HCT116 (cell line): Measurements from ENCODE around the gene MED16. TPM values are rescaled to one million over a fixed set of nuclear protein-coding genes. Genes with fewer than 3 reads are reported as not detected.

Experiments
- ATAC-seq: fragments of 200-7000 bp; cut with Tn5 transposase; 2 replicates; pipeline ENCODE4 v1.9.1; 2020; ENCODE audit warnings: mild to moderate bottlenecking, moderate library complexity
- BruUV-seq: library from RNA; stranded (reverse); fragments of 400-500 nt; replicated peaks from 2 replicates; lab custom pipeline; 2021; lab: Mats Ljungman, UMichigan
- CTCF ChIA-PET: fragments of 300-600 bp; sonication (Branson Sonifier 250); formaldehyde crosslinking; loops from one replicate; lab custom pipeline; 2021; ENCODE audit warnings: antibody characterized with exemption; lab: Charles Lee
- POLR2A ChIA-PET: fragments of 300-600, 350-600 bp; sonication (Branson Sonifier 250); formaldehyde crosslinking; loops from one replicate; lab custom pipeline; 2021; ENCODE audit warnings: antibody characterized with exemption; lab: Charles Lee
- RAD21 ChIA-PET, 2 experiments: fragments of 300-600 bp; sonication (Branson Sonifier 250); formaldehyde crosslinking; loops; one replicate each; lab custom pipeline; 2023; ENCODE audit warnings: low total read pairs in 2 of 2; ENCODE audit not compliant: uncharacterized antibody in 2 of 2, unreplicated experiment in 2 of 2, low non-redundant PET in 1 of 2; lab: Charles Lee
- DNase-seq: peaks from one replicate; pipeline ENCODE4 v3.0.0-alpha.2; 2010; ENCODE audit warnings: low read depth, low spot score
- H2AFZ ChIP-seq: fragments of 200-600 bp; shearing (Covaris generic), sonication (generic); 2 replicates; pipeline ENCODE4 v1.6.1; 2017; ENCODE audit warnings: low read depth, mixed run types, mixed read lengths, antibody characterized with exemption, low read length; ENCODE audit not compliant: poor library complexity, severe bottlenecking
- H3K27ac ChIP-seq: 2 replicates; pipeline ENCODE4 v1.5.1; 2012; ENCODE audit warnings: low read depth, low read length
- H3K27me3 ChIP-seq: fragments of 200-600 bp; sonication (generic); 2 replicates; pipeline ENCODE4 v1.6.1; 2016; ENCODE audit warnings: mixed run types, low read length, mixed read lengths; ENCODE audit not compliant: insufficient read depth
- H3K36me3 ChIP-seq, 2 experiments: fragments of 200-500 bp in 1 of 2; fragments of 200-600 bp in 1 of 2; sonication (Bioruptor generic) in 1 of 2; sonication (generic) in 1 of 2; 2 replicates each; pipeline versions ENCODE4 v1.5.1 to v1.6.1; 2014 to 2016; ENCODE audit warnings: low read length in 2 of 2, inconsistent platforms in 1 of 2, mixed read lengths in 1 of 2, mixed run types in 1 of 2; ENCODE audit not compliant: insufficient read depth in 2 of 2, control insufficient read depth in 1 of 2
- H3K4me1 ChIP-seq, 2 experiments: fragments of 200-600 bp in 1 of 2; sonication (generic) in 1 of 2; 2 replicates each; pipeline versions ENCODE4 v1.5.1 to v1.6.1; 2012 to 2017; ENCODE audit warnings: low read length in 2 of 2, inconsistent platforms in 1 of 2, mild to moderate bottlenecking in 1 of 2, mixed read lengths in 1 of 2, mixed run types in 1 of 2, moderate library complexity in 1 of 2; ENCODE audit not compliant: insufficient read depth in 2 of 2, control insufficient read depth in 1 of 2
- H3K4me2 ChIP-seq: fragments of 200-600 bp; sonication (generic); 2 replicates; pipeline ENCODE4 v1.6.1; 2017; ENCODE audit warnings: mixed run types, low read length, mixed read lengths
- H3K4me3 ChIP-seq, 2 experiments: fragments of 200-600 bp in 1 of 2; sonication (generic) in 1 of 2; replicated peaks in 1 of 2; 2 replicates each; pipeline ENCODE4 v1.5.1; 2011 to 2016; ENCODE audit warnings: low read length in 2 of 2, control low read depth in 1 of 2, low read depth in 1 of 2, mild to moderate bottlenecking in 1 of 2, mixed read lengths in 1 of 2, mixed run types in 1 of 2
- H3K79me2 ChIP-seq: fragments of 200-600 bp; sonication (generic); 2 replicates; pipeline ENCODE4 v1.6.1; 2017; ENCODE audit warnings: mild to moderate bottlenecking, mixed run types, low read length, moderate library complexity, mixed read lengths; ENCODE audit not compliant: insufficient read depth
- H3K9ac ChIP-seq: fragments of 200-600 bp; sonication (generic); 2 replicates; pipeline ENCODE4 v1.6.1; 2016; ENCODE audit warnings: low read length, mixed read lengths
- H3K9me2 ChIP-seq: fragments of 200-600 bp; sonication (generic), shearing (Covaris generic); 2 replicates; pipeline ENCODE4 v1.6.1; 2017; ENCODE audit warnings: mixed run types, mild to moderate bottlenecking, moderate library complexity; ENCODE audit not compliant: insufficient read depth
- H3K9me3 ChIP-seq, 2 experiments: fragments of 200-500 bp in 1 of 2; fragments of 200-600 bp in 1 of 2; sonication (Bioruptor generic) in 1 of 2; sonication (generic) in 1 of 2; 2 replicates each; pipeline ENCODE4 v1.6.1; 2014 to 2017; ENCODE audit warnings: low read length in 2 of 2, mixed read lengths in 2 of 2, inconsistent platforms in 1 of 2, low read depth in 1 of 2, mild to moderate bottlenecking in 1 of 2, mixed run types in 1 of 2, moderate library complexity in 1 of 2; ENCODE audit not compliant: control insufficient read depth in 1 of 2, insufficient read depth in 1 of 2
- H4K20me1 ChIP-seq: fragments of 200-600 bp; sonication (generic), shearing (Covaris generic); 2 replicates; pipeline ENCODE4 v1.6.1; 2017; ENCODE audit warnings: mixed run types, mild to moderate bottlenecking, moderate library complexity; ENCODE audit not compliant: insufficient read depth
- CBX3 ChIP-seq: IDR thresholded peaks from 2 replicates; pipeline ENCODE4 v1.6.1; 2012; ENCODE audit warnings: low read depth
- CEBPB ChIP-seq: IDR thresholded peaks from 2 replicates; pipeline ENCODE4 v1.6.1; 2012; ENCODE audit warnings: low read depth
- CTCF ChIP-seq, 3 experiments: fragments of 200-600 bp in 1 of 3; sonication (generic) in 1 of 3; IDR thresholded peaks in 2 of 3; conservative IDR thresholded peaks in 1 of 3; 2 replicates each; pipeline ENCODE4 v1.5.1; 2012 to 2017; ENCODE audit warnings: low read depth in 2 of 3, low read length in 2 of 3, antibody characterized with exemption in 1 of 3, borderline replicate concordance in 1 of 3, control low read depth in 1 of 3, mild to moderate bottlenecking in 1 of 3, mixed read lengths in 1 of 3, mixed run types in 1 of 3, moderate library complexity in 1 of 3; ENCODE audit not compliant: insufficient read depth in 1 of 3
- ELF1 ChIP-seq: IDR thresholded peaks from 2 replicates; pipeline ENCODE4 v1.6.1; 2012; ENCODE audit warnings: low read depth, borderline replicate concordance
- EZH2 ChIP-seq: fragments of 200-600 bp; sonication (generic); IDR thresholded peaks from 2 replicates; pipeline ENCODE4 v1.6.1; 2017; ENCODE audit warnings: antibody characterized with exemption, mixed run types
- EZH2phosphoT487 ChIP-seq: fragments of 200-600 bp; IDR thresholded peaks from 2 replicates; pipeline ENCODE4 v1.6.1; 2018; ENCODE audit warnings: antibody characterized with exemption, borderline replicate concordance
- FOSL1 ChIP-seq: IDR thresholded peaks from 2 replicates; pipeline ENCODE4 v1.6.1; 2012; ENCODE audit warnings: low read depth
- JUND ChIP-seq: IDR thresholded peaks from 2 replicates; pipeline ENCODE4 v1.6.1; 2012
- POLR2A ChIP-seq: IDR thresholded peaks from 2 replicates; pipeline ENCODE4 v1.7.0; 2011; ENCODE audit warnings: borderline replicate concordance; ENCODE audit not compliant: insufficient read depth, insufficient read length; ENCODE audit errors: extremely low read depth
- POLR2AphosphoS5 ChIP-seq: IDR thresholded peaks from 2 replicates; pipeline ENCODE4 v1.6.1; 2011; ENCODE audit warnings: mild to moderate bottlenecking, low read depth, low read length, moderate library complexity
- RAD21 ChIP-seq: IDR thresholded peaks from 2 replicates; pipeline ENCODE4 v1.6.1; 2012; ENCODE audit warnings: low read depth, mild to moderate bottlenecking
- SIN3A ChIP-seq: IDR thresholded peaks from 2 replicates; pipeline ENCODE4 v1.6.1; 2012; ENCODE audit warnings: low read depth
- SP1 ChIP-seq: IDR thresholded peaks from 2 replicates; pipeline ENCODE4 v1.6.1; 2012; ENCODE audit warnings: low read depth
- SRF ChIP-seq: IDR thresholded peaks from 2 replicates; pipeline ENCODE4 v1.6.1; 2012; ENCODE audit warnings: low read depth
- TCF7L2 ChIP-seq: IDR thresholded peaks from 2 replicates; pipeline ENCODE4 v1.7.0; 2011; ENCODE audit warnings: borderline replicate concordance, inconsistent platforms; ENCODE audit not compliant: insufficient read depth, insufficient read length; ENCODE audit errors: extremely low read depth
- YY1 ChIP-seq: IDR thresholded peaks from 2 replicates; pipeline ENCODE4 v1.6.1; 2011; ENCODE audit warnings: low read length, low read depth, moderate library complexity, mild to moderate bottlenecking; ENCODE audit not compliant: insufficient replicate concordance; ENCODE audit errors: extremely low read depth
- ZBTB33 ChIP-seq: IDR thresholded peaks from 2 replicates; pipeline ENCODE4 v1.6.1; 2011; ENCODE audit warnings: mild to moderate bottlenecking, low read length, moderate library complexity; ENCODE audit not compliant: insufficient replicate concordance; ENCODE audit errors: extremely low read depth
- ZFX ChIP-seq: fragments of 450-650 bp; IDR thresholded peaks from 2 replicates; pipeline ENCODE4 v1.6.1; 2017
- ZNF274 ChIP-seq: fragments of 200-500 bp; sonication (Bioruptor generic); IDR thresholded peaks from 2 replicates; pipeline ENCODE4 v1.6.1; 2014; ENCODE audit warnings: mild to moderate bottlenecking, low read depth, low read length, inconsistent platforms
- intact Hi-C: fragments of 100-400 bp; cut with micrococcal nuclease; formaldehyde crosslinking; loops from 2 replicates; pipeline ENCODE4 v1.10.0; 2022
- total RNA-seq: library from RNA; stranded (reverse); gene quantifications from one replicate; pipeline ENCODE4 v1.2.1, GENCODE V29; 2021; ENCODE audit not compliant: unreplicated experiment
- TF ChIP-seq, protein P1 (sequence below): IDR thresholded peaks from 2 replicates; pipeline ENCODE4 v1.6.1; 2012

The MED16 gene
- total RNA-seq, 1 experiment from 2014 or later = 73.6 TPM

DNA sequence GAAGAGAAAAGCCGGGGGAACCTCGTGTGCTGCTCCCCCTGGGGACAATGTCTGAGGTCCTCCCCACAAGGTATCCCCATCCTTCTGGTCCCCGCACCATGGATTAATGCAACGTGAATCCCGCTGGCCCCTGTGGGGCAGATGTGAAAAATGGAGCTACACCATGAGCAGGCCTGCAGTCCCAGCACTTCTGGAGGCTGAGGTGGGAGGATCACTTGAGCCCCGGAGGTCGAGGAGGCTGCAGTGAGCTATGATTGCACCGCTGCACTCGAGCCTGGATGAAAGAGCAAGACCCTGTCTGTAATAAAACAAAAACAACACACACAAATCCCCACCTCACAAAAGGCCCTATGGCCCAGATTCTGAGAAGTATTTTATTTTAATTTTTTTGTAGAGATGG is 34.7 kb downstream of the MED16 start:
- ATAC-seq (no peak), DNase-seq (no peak)
- H3K4me1 ChIP-seq = peaks cover 14 to 32% of the 10 kb centered on the region in 2 experiments
- RAD21 ChIA-PET = no interaction called here
- no peaks in the 10 kb centered on the region for H3K79me2 ChIP-seq
- H3K36me3 ChIP-seq = no peaks in the 10 kb centered on the region; a peak in 1 of 4 replicates
- no TSS peak for BruUV-seq
- CTCF ChIA-PET = no interaction called here
- intact Hi-C loops = no loop called here
- no peak overlapping the region for H2AFZ ChIP-seq
- no peaks in the 10 kb centered on the region for H3K9me2 ChIP-seq
- POLR2A ChIA-PET = no interaction called here
- H3K4me2 ChIP-seq = no peak overlapping the region
- no peak overlapping the region for H3K9ac ChIP-seq
- no peak overlapping the region for H3K4me3 ChIP-seq
- no peaks in the 10 kb centered on the region for H3K27me3 ChIP-seq
- H4K20me1 ChIP-seq = no peaks in the 10 kb centered on the region
- TF ChIP-seq ZNF274 (no peak), CBX3 (no peak), JUND (no peak), EZH2 (no peak), ZFX (no peak), SRF (no peak), POLR2AphosphoS5 (no peak), FOSL1 (no peak), ZBTB33 (no peak), YY1 (no peak), CEBPB (no peak), POLR2A (no peak), ELF1 (no peak), CTCF (IDR thresholded peaks at IDR 0.05 in 2 of 3, conservative IDR thresholded peaks at IDR 0.05 in 1 of 3; ENCODE audit: borderline replicate concordance in 1 of 3, insufficient read depth in 1 of 3, low read depth in 2 of 3, low read length in 2 of 3) (no peak), SIN3A (no peak), EZH2phosphoT487 (no peak), TCF7L2 (no peak), SP1 (no peak), RAD21 (no peak)
- TF ChIP-seq, protein P1, sequence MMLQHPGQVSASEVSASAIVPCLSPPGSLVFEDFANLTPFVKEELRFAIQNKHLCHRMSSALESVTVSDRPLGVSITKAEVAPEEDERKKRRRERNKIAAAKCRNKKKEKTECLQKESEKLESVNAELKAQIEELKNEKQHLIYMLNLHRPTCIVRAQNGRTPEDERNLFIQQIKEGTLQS = no peak
- no peak overlapping the region for H3K27ac ChIP-seq
- no peaks in the 10 kb centered on the region for H3K9me3 ChIP-seq
